ENCODE data around the gene OCRL. TPM values are rescaled to one million over a fixed set of nuclear protein-coding genes. Genes with fewer than 3 reads are reported as not detected.

Gene OCRL
- polyA plus RNA-seq, 1 of the 3 experiments (the other 2 are of a cell fraction) = 18.6 TPM

GRCh38 chrX:129549124-129549523, 9.1 kb downstream of the OCRL start:
- Histone ChIP-seq H2AFZ (ENCODE audit: low read depth) (no peak overlapping the region), H3K4me3 (ENCODE audit: low read depth in 2 of 2, low read length in 1 of 2) (no peak overlapping the region), H3K9ac (no peak overlapping the region), H3K36me3 (replicated peaks in 1 of 2; ENCODE audit: control insufficient read depth in 1 of 2, insufficient read depth in 2 of 2, low read length in 1 of 2) (peaks cover 30 to 44% of the 10 kb centered on the region in 2 experiments), H3K4me1 (ENCODE audit: control insufficient read depth in 1 of 2, insufficient read depth in 2 of 2, low read depth in 1 of 2, low read length in 1 of 2) (no peaks in the 10 kb centered on the region), H3K9me3 (no peaks in the 10 kb centered on the region), H3F3A (replicated peaks; ENCODE audit: insufficient read depth) (no peaks in the 10 kb centered on the region), H3K27ac (ENCODE audit: low read depth in 2 of 2, low read length in 1 of 2) (no peak overlapping the region), H4K20me1 (ENCODE audit: insufficient read depth) (no peaks in the 10 kb centered on the region), H3K4me2 (no peak overlapping the region), H3K27me3 (ENCODE audit: insufficient read depth) (no peaks in the 10 kb centered on the region), H3K79me2 (ENCODE audit: insufficient read depth) (no peaks in the 10 kb centered on the region), H3K9me2 (no peaks in the 10 kb centered on the region)
- DNase-seq = no peak
- WGBS (ENCODE audit: low lambda C conversion rate) = 42% methylated on average over 1 of the region's 1 CpG
- POLR2A ChIA-PET = no interaction called here
- CTCF ChIA-PET = no interaction called here
- TF ChIP-seq NRF1 (IDR thresholded peaks at IDR 0.05; ENCODE audit: low read depth, low read length) (no peak), RCOR1 (IDR thresholded peaks at IDR 0.05; ENCODE audit: low read length) (no peak), SMC3 (IDR thresholded peaks at IDR 0.05; ENCODE audit: low read depth, low read length) (no peak), MAX (IDR thresholded peaks at IDR 0.05; ENCODE audit: low read depth) (no peak), GATA2 (CRISPR knock-in tag; IDR thresholded peaks at IDR 0.05) (no peak), MEF2A (IDR thresholded peaks at IDR 0.05; ENCODE audit: borderline replicate concordance, low read depth) (no peak), RAD21 (IDR thresholded peaks at IDR 0.05; ENCODE audit: low read length) (no peak), EP300 (IDR thresholded peaks at IDR 0.05; ENCODE audit: borderline replicate concordance in 1 of 2, low read depth in 1 of 2, low read length in 1 of 2) (no peak), TAF1 (IDR thresholded peaks at IDR 0.05; ENCODE audit: borderline replicate concordance, low read depth, low read length) (no peak), PBX3 (IDR thresholded peaks at IDR 0.05) (no peak), MXI1 (IDR thresholded peaks at IDR 0.05; ENCODE audit: low read depth, low read length) (no peak)

GRCh38 chrX:129553619-129554288, 13.7 kb downstream of the OCRL start:
- H3K4me2 ChIP-seq = no peak overlapping the region
- no peak overlapping the region for H3K9ac ChIP-seq
- H3F3A ChIP-seq (replicated peaks; ENCODE audit: insufficient read depth) = no peaks in the 10 kb centered on the region
- no peaks in the 10 kb centered on the region for H4K20me1 ChIP-seq (ENCODE audit: insufficient read depth)
- DNase-seq = no peak
- no peak overlapping the region for H3K4me3 ChIP-seq (ENCODE audit: low read depth in 2 of 2, low read length in 1 of 2)
- 92% methylated on average over 3 of the region's 3 CpGs for WGBS (ENCODE audit: low lambda C conversion rate)
- no peaks in the 10 kb centered on the region for H3K4me1 ChIP-seq (ENCODE audit: control insufficient read depth in 1 of 2, insufficient read depth in 2 of 2, low read depth in 1 of 2, low read length in 1 of 2)
- no peaks in the 10 kb centered on the region for H3K27me3 ChIP-seq (ENCODE audit: insufficient read depth)
- H2AFZ ChIP-seq (ENCODE audit: low read depth) = no peak overlapping the region
- H3K36me3 ChIP-seq (replicated peaks in 1 of 2; ENCODE audit: control insufficient read depth in 1 of 2, insufficient read depth in 2 of 2, low read length in 1 of 2) = peaks cover 52 to 54% of the 10 kb centered on the region in 2 experiments
- no peaks in the 10 kb centered on the region for H3K9me2 ChIP-seq
- H3K27ac ChIP-seq (ENCODE audit: low read depth in 2 of 2, low read length in 1 of 2) = no peak overlapping the region
- no peaks in the 10 kb centered on the region for H3K9me3 ChIP-seq
- ChIA-PET CTCF (interaction anchor here (0.6 to 1.3 kb wide), 3 partner anchors 13 to 507 kb away, joined by 3 to 7 read pairs (median 3); partner anchors contain the start of gene OCRL), POLR2A (no interaction called here)
- H3K79me2 ChIP-seq (ENCODE audit: insufficient read depth) = no peaks in the 10 kb centered on the region
- no peak for TF ChIP-seq MEF2A (IDR thresholded peaks at IDR 0.05; ENCODE audit: borderline replicate concordance, low read depth)
- no peak for TF ChIP-seq CTCF (IDR thresholded peaks at IDR 0.05)
- no peak for TF ChIP-seq POLR2AphosphoS5 (IDR thresholded peaks at IDR 0.05; ENCODE audit: low read depth, low read length)
- TF ChIP-seq REST (IDR thresholded peaks at IDR 0.05; ENCODE audit: low read depth, low read length) = no peak
- TF ChIP-seq MAX (IDR thresholded peaks at IDR 0.05; ENCODE audit: low read depth) = no peak
- no peak for TF ChIP-seq GABPA (IDR thresholded peaks at IDR 0.05; ENCODE audit: low read depth)
- no peak for TF ChIP-seq YY1 (IDR thresholded peaks at IDR 0.05; ENCODE audit: low read depth)
- TF ChIP-seq FOXM1 (IDR thresholded peaks at IDR 0.05; ENCODE audit: low read depth) = no peak
- TF ChIP-seq EZH2phosphoT487 (IDR thresholded peaks at IDR 0.05; ENCODE audit: borderline replicate concordance, low read depth) = no peak
- no peak for TF ChIP-seq IRF3 (IDR thresholded peaks at IDR 0.05; ENCODE audit: low read depth, low read length)

Data from SK-N-SH (cell line).